Neuron (in vitro differentiated cells): ENCODE results near the gene MAN2A1.

Experiments
- H2AFZ ChIP-seq: one replicate; pipeline ENCODE4 v1.6.1; 2013; ENCODE audit warnings: low read depth, mild to moderate bottlenecking, inconsistent platforms, low read length, moderate library complexity
- H3K27me3 ChIP-seq: one replicate; pipeline ENCODE4 v1.6.1; 2013; ENCODE audit warnings: low read length; ENCODE audit not compliant: insufficient read depth
- H3K36me3 ChIP-seq: one replicate; pipeline ENCODE4 v1.6.1; 2013; ENCODE audit warnings: low read length; ENCODE audit not compliant: insufficient read depth
- H3K4me1 ChIP-seq: one replicate; pipeline ENCODE4 v1.6.1; 2013; ENCODE audit warnings: low read length; ENCODE audit not compliant: insufficient read depth
- H3K4me3 ChIP-seq: 2 replicates; pipeline ENCODE4 v1.5.1; 2013; ENCODE audit warnings: mild to moderate bottlenecking, low read length, moderate library complexity
- H3K9me3 ChIP-seq: one replicate; pipeline ENCODE4 v1.6.1; 2013; ENCODE audit warnings: low read length

The MAN2A1 gene

GRCh38 chr5:109719978-109720377 is 30.3 kb downstream of the MAN2A1 start:
- Histone ChIP-seq H3K27me3 (no peaks in the 10 kb centered on the region), H3K36me3 (peaks cover 29% of the 10 kb centered on the region), H3K4me1 (no peaks in the 10 kb centered on the region), H3K9me3 (peaks cover 3% of the 10 kb centered on the region), H3K4me3 (no peak overlapping the region), H2AFZ (no peak overlapping the region)

- no peaks in the 10 kb centered on the region for H3K27me3 ChIP-seq
- H3K4me3 ChIP-seq: no peak overlapping the region
- H3K4me1 ChIP-seq: no peaks in the 10 kb centered on the region
- H2AFZ ChIP-seq: no peak overlapping the region
- peaks cover 3% of the 10 kb centered on the region for H3K9me3 ChIP-seq
- peaks cover 22% of the 10 kb centered on the region for H3K36me3 ChIP-seq
These were observed 32.0 kb downstream of the MAN2A1 start for GRCh38 chr5:109721741-109722140.

- Histone ChIP-seq H3K4me3 (no peak overlapping the region), H2AFZ (no peak overlapping the region), H3K9me3 (peaks cover 3% of the 10 kb centered on the region), H3K27me3 (no peaks in the 10 kb centered on the region), H3K36me3 (peaks cover 10% of the 10 kb centered on the region), H3K4me1 (no peaks in the 10 kb centered on the region)
These were observed 33.9 kb downstream of the MAN2A1 start for GRCh38 chr5:109723606-109724005.

GRCh38 chr5:109725135-109725534 is 35.4 kb downstream of the MAN2A1 start:
- H3K27me3 ChIP-seq: no peaks in the 10 kb centered on the region
- H2AFZ ChIP-seq: no peak overlapping the region
- H3K9me3 ChIP-seq: peaks cover 3% of the 10 kb centered on the region
- peaks cover 14% of the 10 kb centered on the region for H3K36me3 ChIP-seq
- no peaks in the 10 kb centered on the region for H3K4me1 ChIP-seq
- H3K4me3 ChIP-seq: no peak overlapping the region

- peaks cover 58% of the 10 kb centered on the region for H3K4me1 ChIP-seq
- H3K4me3 ChIP-seq: no peak overlapping the region
- H3K9me3 ChIP-seq: no peaks in the 10 kb centered on the region
- H2AFZ ChIP-seq: no peak overlapping the region
- no peaks in the 10 kb centered on the region for H3K27me3 ChIP-seq
- no peaks in the 10 kb centered on the region for H3K36me3 ChIP-seq
These were observed 50.3 kb downstream of the MAN2A1 start for GRCh38 chr5:109739741-109740728.

GRCh38 chr5:109740966-109741365 is 51.2 kb downstream of the MAN2A1 start:
- Histone ChIP-seq H3K4me1 (peaks cover 58% of the 10 kb centered on the region), H2AFZ (no peak overlapping the region), H3K36me3 (no peaks in the 10 kb centered on the region), H3K27me3 (no peaks in the 10 kb centered on the region), H3K4me3 (no peak overlapping the region), H3K9me3 (no peaks in the 10 kb centered on the region)

GRCh38 chr5:109741390-109741789 is 51.7 kb downstream of the MAN2A1 start:
- H3K27me3 ChIP-seq: no peaks in the 10 kb centered on the region
- no peaks in the 10 kb centered on the region for H3K36me3 ChIP-seq
- H3K4me3 ChIP-seq: no peak overlapping the region
- H3K4me1 ChIP-seq: peaks cover 58% of the 10 kb centered on the region
- no peak overlapping the region for H2AFZ ChIP-seq
- H3K9me3 ChIP-seq: no peaks in the 10 kb centered on the region

- Histone ChIP-seq H3K4me3 (no peak overlapping the region), H2AFZ (no peak overlapping the region), H3K36me3 (no peaks in the 10 kb centered on the region), H3K9me3 (no peaks in the 10 kb centered on the region), H3K27me3 (no peaks in the 10 kb centered on the region), H3K4me1 (peaks cover 58% of the 10 kb centered on the region)
These were observed 53.4 kb downstream of the MAN2A1 start for GRCh38 chr5:109743041-109743531.

- Histone ChIP-seq H3K9me3 (no peaks in the 10 kb centered on the region), H3K36me3 (no peaks in the 10 kb centered on the region), H3K27me3 (no peaks in the 10 kb centered on the region), H3K4me3 (no peak overlapping the region), H2AFZ (no peak overlapping the region), H3K4me1 (peaks cover 58% of the 10 kb centered on the region)
These were observed 54.1 kb downstream of the MAN2A1 start for GRCh38 chr5:109743770-109744212.

GRCh38 chr5:109744261-109744660 is 54.5 kb downstream of the MAN2A1 start:
- no peak overlapping the region for H2AFZ ChIP-seq
- peaks cover 60% of the 10 kb centered on the region for H3K4me1 ChIP-seq
- no peaks in the 10 kb centered on the region for H3K27me3 ChIP-seq
- H3K9me3 ChIP-seq: no peaks in the 10 kb centered on the region
- H3K4me3 ChIP-seq: no peak overlapping the region
- no peaks in the 10 kb centered on the region for H3K36me3 ChIP-seq

GRCh38 chr5:109748546-109748945 is 58.8 kb downstream of the MAN2A1 start:
- Histone ChIP-seq H3K9me3 (no peaks in the 10 kb centered on the region), H2AFZ (no peak overlapping the region), H3K4me1 (peaks cover 20% of the 10 kb centered on the region), H3K27me3 (no peaks in the 10 kb centered on the region), H3K4me3 (no peak overlapping the region), H3K36me3 (peaks cover 1% of the 10 kb centered on the region)

GRCh38 chr5:109750463-109750862 is 60.7 kb downstream of the MAN2A1 start:
- no peaks in the 10 kb centered on the region for H3K27me3 ChIP-seq
- peaks cover 4% of the 10 kb centered on the region for H3K36me3 ChIP-seq
- no peak overlapping the region for H3K4me3 ChIP-seq

GRCh38 chr5:109753279-109753678 is 63.6 kb downstream of the MAN2A1 start:
- no peak overlapping the region for H2AFZ ChIP-seq
- H3K4me3 ChIP-seq: no peak overlapping the region
- H3K27me3 ChIP-seq: no peaks in the 10 kb centered on the region
- peaks cover 6% of the 10 kb centered on the region for H3K4me1 ChIP-seq
- H3K36me3 ChIP-seq: peaks cover 18% of the 10 kb centered on the region
- peaks cover 4% of the 10 kb centered on the region for H3K9me3 ChIP-seq

More at GRCh38 chr5:109750463-109750862, 60.7 kb downstream of the MAN2A1 start:
- Histone ChIP-seq H3K4me1 (peaks cover 6% of the 10 kb centered on the region), H3K9me3 (no peaks in the 10 kb centered on the region), H2AFZ (no peak overlapping the region)
